Raji (cell line): Measurements from ENCODE around the gene ELN.

Experiments
- POLR2A ChIP-seq: IDR thresholded peaks from 2 replicates; pipeline ENCODE4 v1.6.1; 2011; ENCODE audit warnings: low read depth, low read length, control low read depth; ENCODE audit not compliant: insufficient read depth

ELN gene

DNA sequence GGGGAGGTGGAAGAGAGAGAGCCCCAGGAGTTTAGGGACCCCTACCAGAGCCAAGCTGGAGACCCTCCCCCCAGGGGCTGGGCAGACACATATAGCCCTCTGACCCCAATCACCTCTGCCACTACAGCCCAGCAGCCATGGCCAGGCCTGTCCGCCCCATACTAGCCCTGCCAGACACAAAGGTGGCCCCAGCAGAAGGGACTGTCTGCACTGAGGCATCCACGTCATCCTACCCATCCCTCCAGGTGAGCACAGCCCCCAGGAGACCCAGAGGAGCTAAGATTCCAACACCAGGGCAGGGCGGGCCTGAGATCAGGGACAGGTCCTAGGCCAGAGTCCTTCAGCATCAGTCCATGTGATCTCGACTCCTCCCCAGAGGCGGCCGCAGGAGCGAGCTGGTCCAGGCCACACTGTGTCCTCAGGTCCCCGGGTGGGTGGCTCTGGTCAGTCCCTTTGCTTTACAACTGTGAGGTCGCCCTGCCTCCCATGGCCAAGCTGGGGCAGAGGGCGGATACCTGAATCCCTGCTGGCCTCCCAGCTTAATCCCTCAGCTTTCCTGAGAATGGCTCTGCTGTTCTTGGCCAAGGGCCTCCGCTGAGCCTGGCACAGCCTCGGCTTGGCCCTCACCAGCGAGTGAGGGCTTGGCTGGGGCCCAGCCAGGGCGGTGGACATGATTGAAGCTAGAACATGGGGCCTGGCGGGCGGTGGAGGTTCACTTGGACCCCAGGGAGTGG, 14.3 kb upstream of the ELN start:
- no peak for TF ChIP-seq POLR2A

DNA sequence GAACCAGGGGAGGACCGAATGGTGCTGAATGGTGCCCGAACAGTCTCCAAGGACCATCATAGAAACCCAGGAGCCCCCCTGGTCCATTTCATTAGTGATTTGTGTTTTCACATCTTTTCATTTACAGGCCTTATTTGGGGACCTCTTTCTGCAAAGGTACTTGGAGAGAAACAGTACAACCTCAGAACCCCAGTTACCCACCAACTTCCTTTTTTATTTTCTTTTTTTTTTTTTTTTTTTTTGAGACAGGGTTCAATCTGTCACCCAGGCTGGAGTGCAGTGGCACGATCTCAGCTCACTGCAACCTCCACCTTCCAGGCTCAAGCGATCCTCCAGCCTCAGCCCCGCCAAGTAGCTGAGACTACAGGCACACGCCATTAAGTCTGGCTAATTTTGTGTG, 13.0 kb upstream of the ELN start:
- no peak for TF ChIP-seq POLR2A

DNA sequence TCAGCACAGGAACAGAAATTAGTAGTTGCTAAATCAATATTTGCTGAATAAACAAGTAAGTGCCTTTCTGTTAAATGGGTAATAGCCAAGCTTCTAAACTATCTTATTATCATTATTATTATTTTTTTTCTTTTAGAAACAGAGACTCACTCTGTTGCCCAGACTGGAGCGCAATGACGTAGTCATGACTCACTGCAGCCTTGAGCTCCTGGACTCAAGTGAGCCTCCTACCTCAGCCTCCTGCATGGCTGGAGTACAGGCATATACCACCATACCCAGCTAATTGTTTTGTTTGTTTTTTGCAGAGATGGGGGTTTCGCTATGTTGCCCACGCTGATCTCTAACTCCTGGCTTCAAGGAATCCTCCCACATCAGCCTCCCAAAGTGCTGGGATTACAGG, 12.3 kb upstream of the ELN start:
- TF ChIP-seq POLR2A, result no peak

DNA sequence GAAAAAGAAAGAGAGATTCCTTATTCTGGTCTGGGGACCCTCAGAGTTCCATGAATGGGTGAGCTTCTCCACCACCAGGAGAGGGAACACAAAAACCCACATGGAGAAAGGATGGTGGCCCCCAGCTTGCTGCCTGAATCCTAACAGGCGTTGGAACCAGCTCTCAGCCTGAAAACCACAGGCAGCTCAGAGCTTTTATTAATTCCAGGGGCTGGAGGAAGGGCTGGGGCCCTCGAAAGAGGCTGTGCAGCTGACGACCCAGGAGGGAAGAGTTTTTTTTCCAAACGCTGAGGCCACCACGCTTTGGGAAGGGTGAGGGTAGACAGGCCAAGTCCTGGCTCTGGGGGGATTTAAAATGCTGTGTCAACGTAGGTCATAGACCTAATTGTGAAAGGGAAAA, 10.8 kb upstream of the ELN start:
- TF ChIP-seq POLR2A, result no peak

DNA sequence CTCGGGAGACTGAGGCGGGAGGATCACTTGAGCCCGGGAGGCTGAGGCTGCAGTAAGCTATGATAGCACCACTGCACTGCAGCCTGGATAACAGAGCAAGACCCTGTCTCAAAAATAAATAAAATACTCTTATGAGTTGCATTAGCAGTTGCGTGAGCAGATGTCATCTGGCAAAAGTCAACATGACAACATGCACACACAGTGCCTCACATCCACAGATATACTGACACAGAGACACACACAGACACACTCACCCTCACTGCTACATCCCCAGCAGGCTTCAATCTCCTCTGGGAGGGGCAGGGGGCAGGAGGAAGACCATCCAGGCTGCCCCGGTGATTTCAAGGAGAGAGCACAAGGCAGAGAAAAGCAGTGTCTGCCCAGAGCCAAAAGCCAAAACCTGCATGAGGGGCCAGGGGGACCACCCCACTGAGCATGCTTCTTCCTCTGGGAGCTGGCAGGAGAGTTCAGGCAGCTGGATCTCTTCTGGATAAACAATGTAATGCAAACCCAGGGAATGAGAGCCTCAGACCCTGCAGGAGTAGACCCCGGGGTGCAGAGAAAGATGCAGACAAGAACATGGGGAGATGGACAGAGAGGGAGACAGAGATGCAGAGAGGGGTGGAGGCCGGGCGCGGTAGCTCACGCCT, 9.6 kb upstream of the ELN start:
- no peak for TF ChIP-seq POLR2A

DNA sequence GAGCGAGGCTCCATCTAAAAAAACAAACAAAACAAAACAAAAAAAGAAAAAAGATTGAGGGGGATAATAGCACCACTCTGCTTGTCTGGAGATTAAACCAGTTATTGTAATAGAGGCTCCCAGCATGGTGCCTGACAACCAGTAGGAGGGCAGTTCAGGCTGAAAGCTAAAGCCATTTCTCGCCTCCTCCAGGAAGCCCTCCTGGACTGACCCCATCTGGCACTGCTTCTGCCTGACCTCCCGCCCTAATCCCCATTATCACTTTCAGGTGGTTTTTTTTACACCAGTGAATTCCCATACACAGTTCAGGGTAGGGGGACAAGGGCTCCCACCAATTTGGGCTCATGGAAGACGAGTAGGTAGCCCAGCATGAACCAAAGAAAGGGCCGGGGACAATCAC, 8.8 kb upstream of the ELN start:
- TF ChIP-seq POLR2A, result no peak

DNA sequence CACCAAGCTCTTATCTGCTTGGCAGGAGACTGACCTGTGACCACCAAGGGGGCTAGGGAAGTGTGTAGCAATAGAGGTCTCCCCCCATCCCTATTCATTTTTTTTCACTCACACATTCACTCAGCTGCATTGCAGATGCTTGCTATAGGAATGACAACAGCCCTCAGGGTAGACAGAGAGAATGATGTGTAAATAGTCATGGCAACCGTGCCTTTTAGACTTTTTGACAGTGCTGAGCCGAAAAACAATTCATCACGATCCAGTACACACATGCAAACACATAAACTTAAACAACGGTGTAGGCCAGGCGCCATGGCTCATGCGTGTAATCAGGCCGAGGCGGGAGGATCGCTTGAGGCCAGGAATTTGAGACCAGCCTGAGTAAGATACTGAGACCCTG, 7.6 kb upstream of the ELN start:
- no peak for TF ChIP-seq POLR2A

DNA sequence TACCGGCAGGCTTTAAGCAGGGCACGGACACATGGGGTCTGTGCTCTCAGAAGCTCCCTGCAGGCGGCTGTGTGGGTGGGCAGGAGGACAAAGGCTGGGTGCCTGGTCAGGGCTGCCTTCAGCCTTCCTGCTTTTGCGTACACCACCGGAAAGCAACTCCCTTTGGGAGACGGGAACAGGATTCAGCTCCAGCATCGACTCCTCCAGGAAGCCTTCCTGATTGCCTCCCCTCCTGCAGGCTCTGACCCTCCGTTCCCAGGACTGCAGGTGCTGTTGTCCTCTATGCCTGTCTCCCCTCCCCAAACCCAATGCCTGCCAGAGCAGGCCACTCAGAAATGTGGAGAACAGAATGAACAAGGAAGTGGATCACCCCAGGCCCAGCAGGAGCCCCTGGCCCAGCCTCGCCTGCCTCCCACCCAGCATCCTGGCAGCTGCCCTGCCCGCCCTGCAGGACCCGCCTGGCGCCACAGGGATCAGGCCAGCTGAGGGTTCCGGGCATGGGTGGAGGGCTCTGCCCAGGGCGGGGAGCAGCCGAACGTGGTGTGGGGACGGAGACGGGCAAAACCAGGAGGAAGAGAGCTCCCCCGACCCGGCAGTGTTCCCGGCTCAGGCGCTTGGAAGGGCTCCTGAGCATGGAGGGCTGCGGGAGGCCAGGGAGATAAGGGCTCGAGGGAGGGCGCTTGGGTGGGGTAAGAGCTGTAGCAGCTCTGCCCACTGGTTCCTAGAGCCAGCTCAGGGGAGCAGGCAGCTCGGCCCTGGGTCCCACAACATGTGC, 6.2 kb upstream of the ELN start:
- TF ChIP-seq POLR2A, result no peak

DNA sequence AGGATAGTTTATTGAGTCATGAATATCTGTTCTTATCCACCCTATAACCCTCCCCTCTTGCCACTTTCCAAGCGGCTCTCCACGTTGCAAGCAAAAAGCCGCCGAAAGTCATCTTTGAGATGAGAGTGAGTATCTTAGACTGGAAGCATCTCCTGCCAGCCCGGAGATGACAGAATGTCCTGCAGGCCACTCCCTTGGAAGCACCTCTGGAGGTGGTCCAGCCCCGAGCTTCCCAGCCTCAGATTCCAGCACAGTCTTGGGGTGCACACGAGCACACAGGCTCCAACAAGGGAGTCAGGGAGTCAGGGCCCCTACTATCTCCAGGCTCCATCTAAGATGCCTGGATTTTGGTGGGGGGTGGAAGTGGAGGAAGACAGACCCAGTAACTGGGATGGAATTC, 5.5 kb upstream of the ELN start:
- no peak for TF ChIP-seq POLR2A

DNA sequence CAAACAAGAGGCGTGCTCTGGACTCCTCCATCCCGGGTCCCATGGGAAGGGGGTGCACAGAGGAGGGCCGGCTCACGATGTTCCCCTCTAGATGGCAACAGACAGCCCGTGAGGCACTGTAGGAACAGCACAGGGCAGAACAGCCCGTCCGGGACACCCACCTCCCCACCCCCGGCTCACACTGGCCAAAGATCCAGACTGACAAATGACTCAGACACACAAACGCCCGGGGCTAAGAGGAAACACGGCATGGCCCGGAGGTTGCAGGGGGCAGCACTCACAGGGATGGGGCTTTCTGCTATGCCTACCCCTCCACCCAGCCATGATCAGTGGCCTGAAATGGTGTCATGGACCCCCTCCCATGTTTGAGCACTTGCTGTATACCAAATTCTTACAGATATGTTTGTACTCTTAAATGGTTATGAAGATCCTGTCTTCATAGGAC, 4.9 kb upstream of the ELN start:
- TF ChIP-seq POLR2A, result no peak

DNA sequence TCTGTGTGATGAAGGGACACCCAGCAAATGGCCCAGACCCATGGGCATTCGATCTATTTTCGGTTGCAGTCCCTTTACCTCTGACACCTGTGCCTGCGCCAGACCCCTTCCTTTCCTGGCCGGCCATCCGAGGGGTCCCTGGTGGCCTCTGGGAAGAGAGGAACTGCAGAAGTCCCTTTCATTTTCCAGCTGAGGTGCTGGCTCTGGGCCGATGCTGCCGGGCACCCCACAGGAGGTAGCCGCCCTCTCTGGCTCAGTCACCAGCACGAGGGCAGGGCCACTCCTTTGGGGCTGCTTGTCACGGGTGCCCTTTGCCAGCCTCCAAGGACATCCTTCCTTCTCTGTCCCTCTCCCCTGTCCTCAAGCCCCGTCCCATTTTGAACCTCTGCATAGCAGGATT, 4.2 kb upstream of the ELN start:
- TF ChIP-seq POLR2A, result no peak

DNA sequence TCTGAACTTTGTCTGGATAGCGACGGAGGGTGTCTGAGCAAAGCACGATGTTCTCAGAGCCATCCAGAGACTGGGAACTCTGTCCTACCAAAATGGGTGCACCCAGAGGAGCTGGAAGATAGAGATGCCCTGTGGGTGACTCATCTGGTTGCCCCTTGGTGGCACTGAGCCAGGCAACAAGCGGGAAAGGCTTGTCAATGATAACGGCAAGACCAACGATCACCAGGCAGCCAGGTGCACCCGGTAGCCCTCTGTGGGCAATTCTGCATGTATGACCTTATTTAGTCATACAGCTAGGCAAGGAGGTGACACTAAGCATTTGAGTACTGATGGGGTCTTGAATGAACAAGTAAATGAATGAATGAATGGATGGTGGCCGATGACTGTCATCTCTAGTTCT, 2.8 kb upstream of the ELN start:
- no peak for TF ChIP-seq POLR2A

DNA sequence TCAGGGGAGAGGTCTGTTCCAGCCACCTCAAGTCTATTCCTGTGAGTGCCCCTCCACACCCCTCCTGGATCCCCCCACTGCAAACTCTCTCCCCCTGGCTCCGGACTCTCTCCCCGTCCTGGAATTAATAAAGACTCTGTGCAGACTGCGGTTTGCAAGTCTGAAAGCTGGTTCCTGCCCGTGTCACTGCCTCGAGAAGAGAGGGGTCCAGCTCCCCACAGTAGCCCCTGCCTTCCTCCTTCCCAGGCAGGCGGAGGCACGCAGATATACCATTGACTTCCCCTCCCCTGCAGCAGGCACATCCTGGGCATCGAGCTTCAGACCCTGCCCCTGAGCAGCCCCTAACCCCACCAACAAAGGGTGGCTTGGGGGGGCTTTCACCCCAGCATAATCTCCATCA, 2.2 kb upstream of the ELN start:
- no peak for TF ChIP-seq POLR2A

DNA sequence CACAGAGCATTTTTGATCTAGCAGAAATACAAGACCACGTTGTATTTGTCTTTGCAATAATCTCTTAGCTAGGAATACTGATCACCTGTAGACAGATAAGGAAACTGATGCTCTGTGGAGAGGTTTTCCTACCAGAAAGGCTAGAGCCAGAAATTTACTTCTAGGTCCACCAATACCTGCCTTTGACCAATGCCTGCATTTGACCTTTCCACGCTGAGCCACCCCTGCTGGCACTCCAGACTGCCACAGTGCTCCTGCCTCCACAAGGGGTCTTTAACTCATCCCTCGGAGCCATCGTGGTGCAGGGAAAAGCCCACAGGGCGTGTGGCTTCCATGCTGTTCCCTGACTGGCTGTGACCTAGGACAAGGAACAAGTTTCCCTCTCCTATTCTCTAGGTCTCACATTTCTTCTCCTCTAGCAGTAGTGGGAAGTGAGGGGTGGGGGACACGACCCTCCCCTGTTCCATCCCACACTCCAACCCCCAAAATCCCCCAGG, 1.5 kb upstream of the ELN start:
- no peak for TF ChIP-seq POLR2A

DNA sequence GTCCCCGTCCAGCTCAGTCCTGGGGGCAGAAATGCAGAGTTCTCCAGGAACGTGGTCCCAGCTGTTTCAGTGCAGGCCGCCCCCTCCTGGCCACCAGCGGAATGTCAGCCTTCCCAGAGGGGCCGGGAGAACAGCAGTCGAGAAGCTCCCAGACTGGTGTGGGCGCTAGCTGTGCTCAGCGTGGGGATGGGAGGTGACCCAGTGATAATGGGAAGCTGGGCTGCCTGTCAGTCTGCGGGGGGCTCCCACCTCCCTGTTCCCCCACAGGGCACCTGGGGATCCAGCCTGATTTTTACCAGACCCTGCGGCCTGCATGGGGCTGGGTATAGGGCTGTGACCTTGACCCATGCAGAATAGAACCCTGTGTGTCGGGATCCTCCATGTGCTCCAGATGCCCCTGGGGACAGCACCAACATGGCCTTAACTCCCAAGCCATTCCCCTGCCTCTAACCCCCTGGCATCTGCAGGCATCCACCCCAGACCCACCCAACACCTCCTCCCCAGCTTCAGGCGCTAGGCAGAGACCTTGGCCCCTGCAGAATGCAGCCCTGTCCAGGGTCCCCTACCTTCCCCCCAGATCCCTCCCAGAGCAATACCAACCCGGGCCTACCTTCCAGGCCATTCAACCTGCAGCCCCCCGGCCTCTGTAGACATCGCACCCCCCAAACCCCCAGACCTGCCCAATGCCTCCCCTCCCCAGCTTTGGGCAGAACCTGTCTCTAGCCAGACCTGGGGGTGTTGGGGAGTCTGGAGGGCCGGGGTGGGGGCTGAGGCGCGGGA, 880 bp upstream of the ELN start:
- TF ChIP-seq POLR2A, result no peak
